Fibroblast of skin of right biceps (primary cell): ENCODE results near the gene LRIG1.

Experiments used
- DNase-seq: peaks from one replicate; pipeline ENCODE4 v3.0.0-alpha.2; 2013

LRIG1 gene

DNA sequence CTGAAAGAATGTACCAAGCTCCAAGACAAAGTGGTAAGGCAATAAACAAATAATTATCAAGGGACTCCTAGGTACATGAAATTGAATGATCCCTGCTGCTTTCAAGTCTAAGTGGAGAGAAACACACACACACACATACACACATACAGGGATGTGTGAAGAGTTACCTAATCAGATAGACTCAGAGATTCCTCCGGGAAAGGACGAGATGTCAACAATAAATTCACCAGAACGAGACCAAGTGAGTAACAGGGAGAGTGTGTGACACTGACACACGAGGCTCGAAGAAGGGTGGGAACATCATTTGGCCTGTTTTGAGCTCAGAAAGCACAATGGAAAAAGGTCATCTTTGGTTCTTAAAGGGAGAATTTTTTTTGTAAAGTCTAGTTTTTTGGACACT is 13.4 kb downstream of the LRIG1 start:
- peak; percentile 66 for DNase-seq

DNA sequence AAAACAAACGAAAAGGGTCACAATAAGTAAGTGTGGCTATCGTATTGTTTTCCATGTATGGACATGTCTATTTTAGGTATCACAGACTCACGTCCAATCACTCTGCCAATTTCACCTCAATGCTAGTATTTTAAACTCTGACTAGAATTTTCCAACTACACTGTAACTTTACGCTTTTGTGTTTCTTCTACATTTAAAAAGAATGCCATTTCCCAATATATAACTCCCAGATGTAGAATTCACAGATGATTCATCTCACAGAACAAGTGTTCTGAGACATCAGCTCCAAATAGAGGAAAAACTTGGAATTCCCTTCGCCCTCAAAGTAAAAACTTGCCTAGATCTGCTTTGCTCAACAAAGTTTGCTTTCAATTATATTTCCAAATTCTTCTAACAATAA is 14.2 kb downstream of the LRIG1 start:
- peak; percentile 89 for DNase-seq

DNA sequence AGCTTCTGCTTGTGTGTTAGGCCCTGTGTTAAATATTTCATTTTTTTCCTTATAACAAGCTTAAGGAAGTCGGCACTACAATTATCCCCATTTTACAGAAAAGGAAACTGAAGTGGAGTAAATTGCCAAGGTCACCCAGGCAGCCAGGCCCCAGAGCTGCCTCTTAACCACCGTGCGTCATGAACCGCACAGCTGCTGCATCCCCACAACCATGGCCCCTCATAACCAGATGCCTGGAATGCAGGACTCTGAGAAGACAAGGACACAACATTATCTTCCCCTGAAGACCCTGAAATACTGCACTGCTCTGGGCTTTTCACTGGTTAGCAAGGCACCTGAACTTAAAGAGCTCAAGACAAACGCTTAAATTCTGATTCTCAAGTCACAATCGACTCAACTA is 14.6 kb downstream of the LRIG1 start:
- DNase-seq = peak; percentile 80

DNA sequence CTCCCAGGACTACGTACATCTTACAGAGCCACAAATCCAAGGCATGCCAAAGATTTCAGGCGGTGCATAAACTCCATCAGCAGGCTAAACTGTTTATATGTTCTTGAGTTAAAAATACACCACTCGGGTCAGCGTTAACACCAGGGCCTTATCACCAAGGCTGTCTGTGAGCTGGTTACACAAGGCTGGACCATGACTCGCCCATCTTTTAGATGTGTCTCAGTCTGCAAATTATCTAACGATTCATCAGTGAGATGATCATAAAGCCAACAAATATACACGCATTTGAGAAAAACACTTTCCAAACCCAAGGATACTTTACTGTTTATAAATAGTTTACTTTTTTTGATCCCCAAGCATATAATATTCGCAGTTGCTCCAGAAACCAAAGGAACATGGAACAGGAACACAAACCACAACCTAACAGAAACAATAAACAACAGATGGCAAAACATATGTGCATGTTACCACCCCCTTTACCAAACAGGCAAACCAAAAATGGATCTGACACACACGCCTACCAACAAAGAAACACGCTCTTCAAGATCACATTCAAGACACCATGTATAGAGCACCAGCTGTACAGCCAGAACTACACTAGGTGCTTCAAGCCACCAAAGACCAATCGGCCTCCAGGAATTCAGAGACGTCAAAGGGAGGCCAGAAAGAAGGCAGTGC is 15.4 kb downstream of the LRIG1 start:
- DNase-seq = peak; percentile 67

DNA sequence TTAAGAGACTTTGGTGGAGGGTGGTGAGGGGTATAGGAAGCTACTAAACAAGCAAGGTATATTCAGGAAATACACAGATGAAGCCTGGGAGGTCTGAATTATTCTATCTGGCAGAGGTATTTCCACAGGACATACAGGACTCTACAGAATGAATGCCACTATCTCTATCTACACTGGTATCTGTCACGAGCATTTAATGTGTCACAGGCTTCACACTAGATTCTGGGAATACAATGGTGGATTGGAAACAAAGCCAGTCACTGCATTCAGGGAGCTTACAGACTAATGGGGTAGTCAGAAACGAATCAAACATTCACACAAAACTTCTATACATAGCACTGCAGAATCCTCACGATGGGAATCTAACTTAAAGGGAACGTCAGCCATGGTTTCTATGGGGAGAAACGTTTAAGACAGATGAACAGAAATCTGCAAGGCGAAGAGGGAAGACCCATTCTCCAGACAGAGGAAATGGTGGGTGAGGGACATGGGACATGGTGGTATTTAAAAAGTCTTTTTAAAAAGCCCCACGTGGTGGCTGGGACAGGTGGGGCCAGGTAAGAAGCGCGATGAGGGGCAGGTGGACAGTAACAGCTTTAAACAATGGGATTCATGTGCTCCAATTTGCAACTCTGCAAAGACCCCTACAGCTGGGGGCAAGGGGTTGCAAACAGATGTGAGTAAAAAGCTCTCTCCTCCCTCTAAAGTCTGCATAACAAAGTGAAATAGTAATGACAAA is 16.5 kb downstream of the LRIG1 start:
- no peak for DNase-seq

DNA sequence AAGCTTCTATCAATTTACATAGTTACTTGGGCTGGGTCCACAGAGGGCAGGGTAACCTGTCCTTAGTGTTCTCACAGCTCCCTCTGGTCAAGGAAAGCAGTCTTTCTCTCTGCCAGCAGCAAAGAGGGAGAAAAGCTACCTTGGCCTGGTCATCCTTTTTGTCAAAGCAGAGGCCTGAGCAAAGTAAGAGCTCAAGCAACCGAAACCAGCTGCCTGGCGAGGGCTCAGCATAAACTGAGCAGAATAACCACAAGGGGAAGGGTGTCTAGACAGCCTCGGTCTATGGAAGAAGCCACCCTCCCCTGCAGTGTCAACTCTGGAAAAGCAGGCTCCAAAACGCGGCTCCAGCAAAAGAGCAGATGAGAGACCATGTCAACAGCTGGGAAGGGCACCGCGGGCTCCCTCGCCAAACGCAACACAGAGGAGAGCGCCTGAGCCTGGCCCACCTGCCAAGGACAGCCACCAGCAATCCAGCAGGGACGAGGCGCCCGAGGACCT is 17.4 kb downstream of the LRIG1 start:
- DNase-seq = peak; percentile 56

DNA sequence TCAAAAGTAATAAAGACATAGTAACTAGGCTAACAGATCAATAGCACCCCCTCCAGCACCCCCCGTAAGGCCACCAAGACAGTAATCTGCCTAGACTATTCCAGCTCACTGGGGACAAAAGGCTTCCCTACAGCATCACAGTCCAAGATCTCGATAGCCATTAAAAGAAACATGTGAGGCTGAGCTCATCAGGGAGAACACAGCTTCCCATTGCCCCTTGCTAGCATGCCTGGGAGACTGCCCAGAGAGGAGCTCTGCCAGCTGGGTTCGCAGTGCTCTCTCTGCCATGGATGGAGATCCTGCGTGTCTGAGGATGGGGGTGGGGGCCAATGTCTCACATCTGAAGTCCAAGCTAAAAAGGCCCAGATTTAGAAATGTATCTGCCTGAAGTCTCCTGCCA is 17.8 kb downstream of the LRIG1 start:
- DNase-seq = peak; percentile 53

DNA sequence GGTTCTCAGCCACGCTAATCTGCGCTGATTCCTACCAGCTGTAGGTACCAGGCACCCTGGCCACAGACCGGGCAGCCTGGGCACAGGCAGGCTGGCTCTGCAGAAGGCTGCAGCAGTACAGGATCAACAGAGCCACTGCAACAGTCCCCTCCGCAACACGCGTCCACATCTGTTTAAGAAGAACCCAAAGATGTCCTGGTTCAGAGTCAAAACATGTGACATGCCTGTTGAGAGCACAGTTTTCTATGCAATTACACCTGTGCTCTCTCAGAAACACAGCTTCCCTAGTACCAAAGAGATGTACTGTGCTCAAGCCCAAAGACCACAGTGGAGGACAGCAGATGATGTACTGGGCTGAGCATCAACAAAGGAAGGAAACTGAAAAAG is 18.8 kb downstream of the LRIG1 start:
- no peak for DNase-seq

DNA sequence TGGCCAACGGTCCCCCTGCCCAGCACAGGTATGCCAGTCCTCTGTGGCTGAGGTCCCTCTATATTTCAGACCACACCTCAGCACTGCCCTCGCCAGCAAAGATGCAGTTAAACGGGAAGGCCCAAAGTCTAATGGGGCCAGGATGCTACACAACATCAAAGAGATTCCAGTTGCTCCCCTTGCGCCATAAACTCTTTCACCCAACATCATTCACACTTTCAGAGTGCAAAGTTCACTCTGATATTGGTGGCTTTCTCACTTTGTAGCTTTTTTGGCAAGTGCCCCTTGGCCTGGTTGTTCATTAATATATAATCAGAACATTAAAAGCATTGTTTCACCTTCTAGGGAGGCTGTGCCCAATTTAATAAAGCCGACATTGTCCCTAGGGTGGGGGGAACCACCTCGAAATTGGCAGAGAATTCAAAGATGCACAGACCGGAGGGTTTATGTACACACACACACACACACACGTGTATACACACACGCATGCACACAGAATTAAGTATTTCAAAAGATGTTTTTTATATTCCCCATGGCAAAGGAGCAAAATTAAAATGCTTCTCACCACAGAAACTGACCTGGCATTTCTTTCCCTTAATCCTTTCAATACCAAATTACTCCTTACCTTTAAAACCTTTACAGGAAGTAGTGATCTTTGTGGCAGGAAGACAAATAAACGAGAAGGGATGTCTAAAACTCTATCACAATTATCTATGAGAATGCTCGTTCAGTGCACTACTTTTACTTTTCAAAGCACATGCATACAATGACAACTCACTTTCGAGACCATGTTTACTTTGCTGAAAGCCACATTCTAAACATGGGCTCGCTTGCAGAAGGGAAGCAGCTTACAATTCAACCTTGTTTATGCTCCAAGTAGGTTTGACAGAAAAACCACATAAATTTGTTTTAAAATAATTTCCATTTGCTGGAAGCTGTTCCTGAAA is 19.5 kb downstream of the LRIG1 start:
- no peak for DNase-seq

DNA sequence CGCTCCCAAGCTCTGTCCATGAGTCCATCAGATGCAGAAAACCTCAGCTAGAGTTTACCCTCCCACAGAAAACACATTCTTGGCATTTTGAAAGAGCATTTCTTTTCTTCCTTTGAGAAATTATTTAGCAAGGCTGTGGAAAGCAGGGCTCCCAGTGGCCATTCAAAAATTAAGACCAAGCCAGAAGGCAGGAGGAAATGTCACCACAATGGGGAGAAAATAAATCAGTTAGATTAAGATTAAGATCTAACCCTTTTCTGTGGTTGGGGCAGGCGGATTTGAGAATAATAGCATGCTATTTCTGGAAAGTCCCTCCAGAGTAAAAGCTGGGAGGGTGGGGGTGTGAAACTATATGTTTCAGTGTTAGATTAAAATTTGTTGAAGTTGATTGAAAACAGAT is 20.2 kb downstream of the LRIG1 start:
- peak; percentile 84 for DNase-seq

DNA sequence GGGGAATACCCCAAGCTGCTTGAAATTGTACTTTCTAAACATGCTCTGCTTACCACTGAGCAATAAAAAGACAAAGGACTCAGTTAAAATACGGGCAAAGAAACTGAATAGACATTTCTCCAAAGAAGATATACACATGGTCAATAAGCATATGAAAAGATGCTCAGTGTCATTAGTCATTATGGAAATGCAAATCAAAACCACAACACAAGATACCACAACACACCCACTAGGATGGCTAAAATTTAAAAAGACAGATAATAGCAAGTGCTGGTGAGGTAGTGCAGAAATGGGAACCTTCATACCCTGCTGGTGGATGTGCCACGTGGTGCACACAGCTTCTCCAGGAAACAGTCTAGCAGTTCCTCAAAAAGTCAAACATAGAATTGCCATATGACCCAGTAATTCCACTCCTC is 21.3 kb downstream of the LRIG1 start:
- DNase-seq = no peak

DNA sequence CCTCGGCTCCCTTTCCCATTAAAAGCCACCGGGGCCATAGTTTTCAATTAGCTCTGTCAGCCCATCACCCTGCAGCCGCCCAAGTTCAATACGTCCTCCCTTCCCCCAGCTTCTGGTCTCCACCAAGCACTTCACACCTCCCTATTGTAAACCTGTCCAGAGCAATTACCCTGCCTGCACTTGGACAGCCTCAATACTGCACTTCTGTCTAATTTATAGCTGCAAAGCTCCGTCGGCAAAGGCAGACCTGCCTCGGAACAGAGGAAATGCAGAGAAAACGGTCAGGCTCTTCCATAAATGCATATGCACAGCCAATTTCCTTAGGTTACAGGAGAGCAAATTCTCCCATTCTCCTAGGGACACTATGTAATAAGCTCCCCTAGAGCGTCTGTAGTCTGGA is 21.9 kb downstream of the LRIG1 start:
- DNase-seq = no peak

DNA sequence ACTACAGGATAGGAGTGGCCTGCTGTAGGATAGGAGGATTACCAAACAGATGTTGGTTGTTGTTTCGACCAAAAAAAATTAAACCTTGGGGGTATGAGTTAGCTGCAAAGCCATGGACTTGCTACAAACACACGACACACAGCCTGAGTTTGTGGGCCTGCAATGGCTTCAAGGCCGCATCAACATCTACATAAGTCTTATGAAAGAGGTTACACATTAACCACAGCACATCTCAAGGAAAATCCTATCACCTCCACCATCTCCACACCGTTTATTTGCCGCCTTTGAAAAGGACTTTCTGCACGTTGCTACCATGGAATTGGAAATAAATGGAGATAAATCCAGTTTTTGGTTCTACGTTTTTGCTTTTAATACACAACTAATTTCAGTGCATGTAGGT is 23.0 kb downstream of the LRIG1 start:
- no peak for DNase-seq

DNA sequence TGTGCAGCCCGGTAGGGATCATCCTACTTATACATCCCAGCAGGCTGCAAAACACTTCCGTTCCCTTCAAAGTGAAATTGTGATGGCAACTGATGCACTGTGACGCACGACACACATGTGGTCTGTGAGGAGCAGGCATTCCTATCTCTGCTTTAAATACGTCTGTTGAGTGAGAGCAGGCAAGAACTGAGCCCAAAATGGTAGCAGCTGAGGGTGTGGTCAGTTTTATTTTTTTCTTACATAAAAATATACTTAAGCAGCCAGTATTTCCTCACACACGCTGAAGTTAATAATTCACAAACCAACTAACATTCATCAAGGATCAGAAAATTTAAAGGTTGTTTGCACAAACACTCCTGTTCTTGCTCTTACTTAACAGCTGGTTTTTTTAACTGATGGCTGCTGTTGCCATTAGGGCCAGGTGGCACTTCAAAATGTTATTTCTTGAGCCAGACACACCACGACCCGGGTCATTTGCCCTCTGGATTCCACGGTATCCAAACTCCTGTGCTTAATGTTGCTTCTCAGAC is 23.9 kb downstream of the LRIG1 start:
- DNase-seq = peak; percentile 72

DNA sequence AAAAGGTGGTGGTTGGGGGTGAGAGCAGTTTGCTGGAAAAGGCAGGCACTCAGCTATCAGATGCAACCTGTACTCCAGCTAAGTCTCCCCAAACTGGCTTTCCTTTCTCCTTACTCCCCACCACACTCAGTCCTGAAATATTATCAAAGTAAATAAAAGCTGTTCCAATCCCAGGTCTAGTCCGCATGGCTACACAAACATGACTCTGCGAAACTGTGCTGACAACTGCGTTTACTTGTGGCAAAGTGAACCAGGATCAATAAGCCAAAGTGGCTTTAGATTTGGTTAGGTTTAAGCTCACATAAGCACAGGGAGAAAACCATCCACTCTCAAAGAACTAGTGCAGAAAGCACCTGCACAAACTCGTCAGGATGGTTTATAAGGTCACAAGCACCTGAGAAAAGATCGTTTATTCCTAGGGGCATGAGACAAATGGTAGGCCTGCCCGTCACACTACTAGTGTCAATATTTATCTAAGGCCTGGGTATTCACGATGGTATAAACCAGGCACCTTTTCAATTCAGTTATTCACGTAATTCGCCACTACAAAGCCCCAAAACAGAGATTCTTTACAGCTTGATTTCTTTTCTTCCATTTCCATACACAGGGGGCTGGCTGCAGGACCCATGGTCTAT is 25.3 kb downstream of the LRIG1 start:
- DNase-seq = no peak

DNA sequence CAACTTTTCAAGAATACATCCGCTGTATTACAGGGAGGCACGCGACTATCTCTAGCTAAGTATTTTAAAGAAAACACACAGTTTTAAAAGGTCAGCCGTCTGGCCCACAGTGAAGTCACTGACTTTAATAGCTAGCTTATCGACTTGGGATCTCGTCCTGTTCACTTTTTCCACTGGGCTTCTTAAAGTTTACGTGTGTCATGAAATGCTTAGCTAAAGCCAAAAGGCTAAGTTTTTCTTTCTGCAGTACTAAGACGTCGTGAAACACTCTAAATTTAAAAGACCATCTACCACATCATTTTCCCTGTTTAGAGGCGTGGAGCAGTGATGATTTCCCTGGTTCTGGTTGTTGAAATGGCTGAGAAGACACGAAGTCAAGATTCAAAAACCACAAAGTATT is 27.1 kb downstream of the LRIG1 start:
- peak; percentile 78 for DNase-seq

DNA sequence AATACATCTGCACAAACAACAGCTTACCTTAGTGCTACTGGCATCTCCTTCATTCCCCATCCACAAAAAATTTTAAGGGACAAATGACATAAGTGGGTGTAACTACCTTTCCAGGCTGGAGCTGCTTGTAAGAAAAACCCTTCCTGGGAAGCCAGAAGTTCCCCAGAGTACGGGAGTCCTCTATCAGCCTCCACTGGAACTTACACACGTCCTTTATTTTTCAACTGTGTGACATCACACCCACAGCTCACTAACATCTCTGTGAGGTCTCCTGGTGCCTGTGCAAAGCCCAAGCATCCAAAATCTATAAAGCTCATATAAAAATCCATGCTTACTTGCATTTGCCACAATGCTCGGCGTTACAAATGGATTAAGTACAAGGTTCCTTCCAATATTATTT is 27.6 kb downstream of the LRIG1 start:
- no peak for DNase-seq

DNA sequence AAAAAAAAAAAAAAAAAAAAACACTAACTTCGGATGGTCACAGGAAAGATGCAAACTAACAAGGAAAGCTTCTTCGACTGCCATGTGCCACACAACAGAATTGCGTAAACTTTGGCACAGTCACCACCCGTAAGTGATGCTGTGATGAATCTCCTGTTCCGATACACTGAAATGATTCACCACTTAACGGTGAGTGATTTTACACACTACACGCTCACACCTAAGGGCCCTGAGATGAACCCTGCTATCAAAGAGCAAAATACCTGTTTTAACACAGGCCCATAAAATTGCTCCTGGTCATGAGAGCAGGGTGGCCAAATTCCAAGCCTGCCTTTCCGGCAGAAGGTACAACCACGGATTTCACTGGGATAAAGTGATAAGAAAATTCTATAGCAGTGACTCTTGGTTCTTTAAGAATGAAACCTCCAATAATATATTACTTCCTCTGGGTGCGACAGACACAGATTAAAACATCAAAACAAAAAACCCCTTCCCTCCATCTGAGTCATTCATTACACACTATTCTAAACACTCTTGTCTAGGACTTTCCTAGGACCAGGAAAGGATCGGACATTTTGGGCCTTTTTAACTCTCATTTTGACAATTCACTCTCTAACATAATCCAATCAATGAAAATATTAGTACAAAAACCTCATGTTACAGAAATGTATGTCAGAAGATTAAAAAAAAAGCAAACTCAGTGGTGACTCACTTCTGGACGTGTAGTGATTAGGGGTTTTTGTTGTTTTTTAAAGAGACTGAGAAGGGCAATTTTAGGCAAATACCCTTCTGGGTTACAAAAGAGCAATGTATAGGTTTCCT is 28.3 kb downstream of the LRIG1 start:
- DNase-seq = peak; percentile 80

DNA sequence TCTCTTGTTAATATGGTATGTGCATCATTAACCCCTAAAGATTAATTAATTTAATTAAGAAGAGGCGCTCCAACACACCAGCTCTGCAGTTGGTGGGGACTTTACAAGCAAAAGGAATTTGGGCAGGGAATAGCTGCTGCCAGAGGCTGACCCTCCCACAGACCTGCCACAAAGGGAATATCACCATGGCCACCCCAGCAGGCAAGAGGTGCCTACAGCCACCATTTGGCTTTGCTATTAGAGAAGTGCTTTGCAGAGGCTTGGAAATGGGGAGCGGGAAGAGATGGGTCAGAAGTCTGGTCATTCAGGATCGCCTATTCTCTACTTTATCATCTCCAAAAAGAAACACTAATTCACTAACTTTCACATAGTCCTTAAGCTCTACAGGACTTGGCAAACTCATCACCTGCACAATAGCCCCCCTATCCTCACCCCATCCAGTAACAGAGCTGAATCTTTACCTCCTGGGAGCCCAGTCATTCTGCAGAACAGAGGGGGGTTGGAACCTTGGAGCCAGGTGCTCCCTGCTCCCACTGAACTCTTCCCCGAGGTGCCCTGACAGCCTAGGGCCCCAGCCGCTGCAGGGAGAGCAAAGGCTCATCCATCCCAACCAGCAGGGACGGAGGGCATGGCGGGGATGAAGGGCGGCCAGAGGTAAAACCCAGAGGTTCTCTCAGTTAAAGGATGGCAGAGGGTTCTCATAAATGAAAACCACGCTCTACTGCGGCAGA is 29.7 kb downstream of the LRIG1 start:
- DNase-seq = no peak

DNA sequence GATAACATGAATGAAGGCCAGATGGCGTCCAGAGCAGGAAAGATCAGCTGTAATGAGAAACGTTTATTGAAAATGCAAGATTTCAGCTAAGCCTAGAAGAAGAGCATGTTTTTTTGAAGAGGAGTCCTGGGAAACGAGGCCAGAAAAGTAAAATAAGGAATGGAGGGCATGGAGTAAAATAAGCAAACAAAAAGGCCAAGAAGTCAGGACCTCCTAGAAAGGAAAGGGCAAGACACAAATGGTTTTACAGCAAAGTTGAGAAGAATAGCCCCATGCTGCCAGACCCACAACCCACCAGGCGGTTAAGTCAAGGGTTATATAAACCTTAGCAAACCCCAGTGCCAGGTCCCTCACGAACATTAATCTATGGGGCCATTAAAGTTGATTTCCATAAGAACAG is 30.5 kb downstream of the LRIG1 start:
- DNase-seq = no peak

DNA sequence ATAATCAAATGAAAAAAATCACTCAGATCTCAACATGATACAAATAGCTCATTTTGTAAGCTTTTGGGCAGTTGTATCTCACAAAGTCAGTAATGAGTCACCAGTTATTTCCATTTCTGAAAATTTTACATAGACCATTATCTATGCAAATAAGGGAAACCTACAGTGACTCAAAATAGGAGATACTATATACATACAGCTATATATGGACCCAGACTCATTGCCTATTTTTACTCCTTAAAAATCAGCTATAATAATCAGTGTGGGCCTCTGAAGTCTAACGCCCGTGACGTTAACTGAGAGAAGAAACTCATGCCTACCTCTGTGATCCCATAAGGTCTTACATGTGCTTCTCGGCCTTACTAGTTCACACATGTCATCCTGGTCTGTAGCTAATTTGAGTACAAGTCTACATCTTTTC is 31.6 kb downstream of the LRIG1 start:
- peak; percentile 78 for DNase-seq
